GM18861 (cell line): ENCODE data around the gene ANKS1B.
"Not testable (repeated sequence)": the region's sequence is repeated elsewhere in the genome, so short reads cannot be mapped to it uniquely, and the experiment has no call there.

Source experiments
- ATAC-seq: cut with Tn5 transposase; IDR thresholded peaks from one replicate; pipeline ENCODE4 v1.9.1; 2021; ENCODE audit not compliant: unreplicated experiment

The ANKS1B gene

GRCh38 chr12:98856897-98857540, 1127.7 kb downstream of the ANKS1B start:
- ATAC-seq: no peak

- no peak for ATAC-seq
Measured at GRCh38 chr12:98852181-98852580, 1132.6 kb downstream of the ANKS1B start.

GRCh38 chr12:98847242-98847641, 1137.5 kb downstream of the ANKS1B start:
- no peak for ATAC-seq

- no peak for ATAC-seq
Measured at GRCh38 chr12:98845957-98846356, 1138.8 kb downstream of the ANKS1B start.

- no peak for ATAC-seq
Measured at GRCh38 chr12:98840325-98840724, 1144.4 kb downstream of the ANKS1B start.

GRCh38 chr12:98838231-98838647, 1146.5 kb downstream of the ANKS1B start:
- ATAC-seq: no peak

- ATAC-seq: not testable (repeated sequence)
Measured at GRCh38 chr12:98837134-98837752, 1147.5 kb downstream of the ANKS1B start.

GRCh38 chr12:98830657-98831056, 1154.1 kb downstream of the ANKS1B start:
- ATAC-seq: no peak

GRCh38 chr12:98828802-98829600, 1155.7 kb downstream of the ANKS1B start:
- no peak for ATAC-seq

- ATAC-seq: no peak
Measured at GRCh38 chr12:98823012-98823411, 1161.7 kb downstream of the ANKS1B start.

GRCh38 chr12:98821866-98822265, 1162.9 kb downstream of the ANKS1B start:
- no peak for ATAC-seq

- ATAC-seq: no peak
Measured at GRCh38 chr12:98821232-98821631, 1163.5 kb downstream of the ANKS1B start.

- ATAC-seq: no peak
Measured at GRCh38 chr12:98819821-98820404, 1164.8 kb downstream of the ANKS1B start.

- no peak for ATAC-seq
Measured at GRCh38 chr12:98819071-98819470, 1165.7 kb downstream of the ANKS1B start.

GRCh38 chr12:98818239-98818638, 1166.5 kb downstream of the ANKS1B start:
- ATAC-seq: no peak

- ATAC-seq: no peak
Measured at GRCh38 chr12:98817742-98818141, 1167.0 kb downstream of the ANKS1B start.

- no peak for ATAC-seq
Measured at GRCh38 chr12:98816720-98817119, 1168.0 kb downstream of the ANKS1B start.

GRCh38 chr12:98814254-98814653, 1170.5 kb downstream of the ANKS1B start:
- ATAC-seq: no peak

GRCh38 chr12:98812225-98812624, 1172.5 kb downstream of the ANKS1B start:
- ATAC-seq: no peak

- ATAC-seq: no peak
Measured at GRCh38 chr12:98808243-98808875, 1176.4 kb downstream of the ANKS1B start.

GRCh38 chr12:98807187-98807586, 1177.5 kb downstream of the ANKS1B start:
- ATAC-seq: no peak
